Measurements from ENCODE around the gene AGBL4.

- TF ChIP-seq EGR1 (IDR thresholded peaks at IDR 0.05) (no peak), EP300 (IDR thresholded peaks at IDR 0.05; ENCODE audit: borderline replicate concordance) (no peak), YY1 (IDR thresholded peaks at IDR 0.05; ENCODE audit: low read depth) (no peak), CREB1 (IDR thresholded peaks at IDR 0.05; ENCODE audit: low read depth) (no peak), NFIC (IDR thresholded peaks at IDR 0.05) (no peak), ZBTB7A (IDR thresholded peaks at IDR 0.05; ENCODE audit: low read depth) (no peak)
- TF ChIP-seq, protein P1, sequence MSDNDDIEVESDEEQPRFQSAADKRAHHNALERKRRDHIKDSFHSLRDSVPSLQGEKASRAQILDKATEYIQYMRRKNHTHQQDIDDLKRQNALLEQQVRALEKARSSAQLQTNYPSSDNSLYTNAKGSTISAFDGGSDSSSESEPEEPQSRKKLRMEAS (IDR thresholded peaks at IDR 0.05), result no peak
- TF ChIP-seq, protein P2, sequence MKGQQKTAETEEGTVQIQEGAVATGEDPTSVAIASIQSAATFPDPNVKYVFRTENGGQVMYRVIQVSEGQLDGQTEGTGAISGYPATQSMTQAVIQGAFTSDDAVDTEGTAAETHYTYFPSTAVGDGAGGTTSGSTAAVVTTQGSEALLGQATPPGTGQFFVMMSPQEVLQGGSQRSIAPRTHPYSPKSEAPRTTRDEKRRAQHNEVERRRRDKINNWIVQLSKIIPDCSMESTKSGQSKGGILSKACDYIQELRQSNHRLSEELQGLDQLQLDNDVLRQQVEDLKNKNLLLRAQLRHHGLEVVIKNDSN (IDR thresholded peaks at IDR 0.05), result no peak
These were observed 815.0 kb downstream of the AGBL4 start for GRCh38 chr1:49208712-49209111.

All from Ishikawa (cell line).